GM12892 (cell line): ENCODE measurements around the gene HOXB6.

Experiments used
- DNase-seq: peaks from one replicate; pipeline ENCODE4 v3.0.0; 2011; ENCODE audit not compliant: insufficient read length
- FAIRE-seq: peaks from 2 replicates; lab custom pipeline; 2011; peaks lifted over from hg19 to GRCh38; lab: Jason Lieb, UNC
- POLR2A ChIP-seq: IDR thresholded peaks from 2 replicates; pipeline ENCODE4 v1.6.1; 2011; ENCODE audit warnings: low read depth, low read length, control low read depth
- POLR2AphosphoS5 ChIP-seq: IDR thresholded peaks from 2 replicates; pipeline ENCODE4 v1.6.1; 2011; ENCODE audit warnings: low read depth, low read length, control low read depth
- TAF1 ChIP-seq: IDR thresholded peaks from 2 replicates; pipeline ENCODE4 v1.6.1; 2011; ENCODE audit warnings: low read depth, mild to moderate bottlenecking, control low read depth, low read length, borderline replicate concordance

HOXB6 gene

GRCh38 chr17:48593126-48593829 is 11.5 kb downstream of the HOXB6 start, which contains the start of gene HOXB5:
Gene HOXB5, minus strand, starts transcription at chr17:48593779. Its CDS starts 97 bp downstream, at chr17:48593682.
- DNase-seq = no peak
- no peak for TF ChIP-seq TAF1
- no peak for TF ChIP-seq POLR2A
- TF ChIP-seq POLR2AphosphoS5 = no peak
- FAIRE-seq = peak; percentile 89

GRCh38 chr17:48592577-48592976 is 12.2 kb downstream of the HOXB6 start:
- DNase-seq = no peak
- FAIRE-seq = peak; percentile 38
- TF ChIP-seq POLR2A (no peak), POLR2AphosphoS5 (no peak)

GRCh38 chr17:48592057-48592514 is 12.7 kb downstream of the HOXB6 start:
- DNase-seq = no peak
- FAIRE-seq = no peak

GRCh38 chr17:48591255-48592056 is 13.3 kb downstream of the HOXB6 start:
- DNase-seq (no peak), FAIRE-seq (no peak)
- TF ChIP-seq TAF1 (no peak), POLR2A (no peak), POLR2AphosphoS5 (no peak)

More at GRCh38 chr17:48592057-48592514, 12.7 kb downstream of the HOXB6 start:
- TF ChIP-seq POLR2AphosphoS5 (no peak), POLR2A (no peak), TAF1 (no peak)

GRCh38 chr17:48590607-48591161 is 14.1 kb downstream of the HOXB6 start:
- no peak for DNase-seq
- no peak for FAIRE-seq
- TF ChIP-seq POLR2A = no peak
- no peak for TF ChIP-seq TAF1
- no peak for TF ChIP-seq POLR2AphosphoS5

GRCh38 chr17:48589831-48590606 is 14.8 kb downstream of the HOXB6 start, which contains the start of gene HOXB3:
Gene HOXB3, minus strand, starts transcription at chr17:48590241. Its CDS starts 37,767 bp downstream, at chr17:48552474.
- no peak for DNase-seq
- peak; percentile 30 for FAIRE-seq
- no peak for TF ChIP-seq TAF1

GRCh38 chr17:48589060-48589830 is 15.5 kb downstream of the HOXB6 start:
- no peak for TF ChIP-seq TAF1
- no peak for TF ChIP-seq POLR2AphosphoS5
- TF ChIP-seq POLR2A = no peak
- no peak for DNase-seq
- FAIRE-seq = no peak

- FAIRE-seq (no peak), DNase-seq (no peak)
- TF ChIP-seq POLR2AphosphoS5 (no peak), TAF1 (no peak), POLR2A (no peak)
These were observed 16.3 kb downstream of the HOXB6 start for GRCh38 chr17:48588528-48588927.

GRCh38 chr17:48588074-48588415 is 16.7 kb downstream of the HOXB6 start:
- TF ChIP-seq TAF1 (no peak), POLR2AphosphoS5 (no peak), POLR2A (no peak)
- DNase-seq (no peak), FAIRE-seq (no peak)
